Esophagus squamous epithelium (tissue), 4 donors: ENCODE data around the gene ABCC2.

Source experiments
- CTCF ChIP-seq, 6 experiments: fragments of 450-650 bp in 4 of 6; fragments of 200-600 bp in 2 of 6; sonication (generic) in 2 of 6; IDR thresholded peaks; one replicate each; pipeline ENCODE4 v1.5.1; 2016 to 2019; ENCODE audit warnings: antibody characterized with exemption in 6 of 6, mild to moderate bottlenecking in 4 of 6, moderate library complexity in 4 of 6
- POLR2A ChIP-seq, 4 donors: fragments of 450-650 bp; IDR thresholded peaks; one replicate each; pipeline ENCODE4 v1.6.1; 2017; ENCODE audit warnings: antibody characterized with exemption in 4 of 4, mild to moderate bottlenecking in 4 of 4, moderate library complexity in 3 of 4

GRCh38 chr10:99750641-99751040, 31.8 kb upstream of the ABCC2 start:
- TF ChIP-seq CTCF (IDR thresholded peaks at IDR 0.05): no peak
- TF ChIP-seq POLR2A (IDR thresholded peaks at IDR 0.05): no peak
